Prostate gland (tissue), 2 donors: Measurements from ENCODE around the gene TFR2. TPM values are rescaled to one million over a fixed set of nuclear protein-coding genes. Genes with fewer than 3 reads are reported as not detected.

ENCODE experiments used
- DNase-seq: peaks from one replicate; pipeline ENCODE4 v3.0.0-alpha.2; 2019; ENCODE audit warnings: low spot score
- H3K27ac ChIP-seq, 2 donors: fragments of 200-600 bp; sonication (generic); 2 replicates each; pipeline ENCODE4 v1.5.1; 2017 to 2019
- H3K27me3 ChIP-seq: fragments of 200-600 bp; sonication (generic); replicated peaks from 2 replicates; pipeline ENCODE4 v1.5.1; 2019; ENCODE audit not compliant: insufficient read depth
- H3K36me3 ChIP-seq, 2 donors: fragments of 200-600 bp; sonication (generic); 1 replicate in 1 of 2; 2 replicates in 1 of 2; pipeline versions ENCODE4 v1.5.1 to v1.8.1; 2017 to 2019
- H3K4me1 ChIP-seq: fragments of 200-600 bp; sonication (generic); replicated peaks from 2 replicates; pipeline ENCODE4 v1.5.1; 2019
- H3K4me3 ChIP-seq, 2 donors: fragments of 200-600 bp; sonication (generic); 2 replicates each; pipeline ENCODE4 v1.5.1; 2017 to 2019
- H3K9me3 ChIP-seq: fragments of 200-600 bp; sonication (generic); 2 replicates; pipeline ENCODE4 v1.5.1; 2017
- POLR2A ChIP-seq: fragments of 450-650 bp; IDR thresholded peaks from one replicate; pipeline ENCODE4 v1.6.1; 2016; ENCODE audit warnings: antibody characterized with exemption, mild to moderate bottlenecking
- POLR2AphosphoS5 ChIP-seq: sonication (generic); formaldehyde crosslinking; IDR thresholded peaks from one replicate; pipeline ENCODE4 v1.6.1; 2017; ENCODE audit warnings: antibody characterized with exemption
- WGBS: methylation state at CpG from one replicate; pipeline ENCODE4 v1.1.5; 2018; 5-methylcytosine and 5-hydroxymethylcytosine counted together
- intact Hi-C: fragments of 100-400 bp; cut with DNase I; formaldehyde crosslinking; loops from one replicate; pipeline ENCODE4 v1.14.2; 2022
- total RNA-seq, 2 donors: library from RNA; depleted of rRNA; stranded (reverse); fragments of >200 nt; gene quantifications; one replicate each; pipeline ENCODE4 v1.1.0, GENCODE V29; 2016
- TF ChIP-seq, protein P1 (sequence below), 4 experiments: fragments of 200-600 bp in 2 of 4; fragments of 450-650 bp in 2 of 4; sonication (generic) in 2 of 4; IDR thresholded peaks; 1 replicate in 3 of 4; 2 replicates in 1 of 4; pipeline ENCODE4 v1.5.1; 2016 to 2019; ENCODE audit warnings: antibody characterized with exemption in 4 of 4, mild to moderate bottlenecking in 2 of 4, moderate library complexity in 2 of 4

Gene TFR2
- total RNA-seq, 2 donors from 2014 or later, result 0.59 to 2.3 TPM

DNA sequence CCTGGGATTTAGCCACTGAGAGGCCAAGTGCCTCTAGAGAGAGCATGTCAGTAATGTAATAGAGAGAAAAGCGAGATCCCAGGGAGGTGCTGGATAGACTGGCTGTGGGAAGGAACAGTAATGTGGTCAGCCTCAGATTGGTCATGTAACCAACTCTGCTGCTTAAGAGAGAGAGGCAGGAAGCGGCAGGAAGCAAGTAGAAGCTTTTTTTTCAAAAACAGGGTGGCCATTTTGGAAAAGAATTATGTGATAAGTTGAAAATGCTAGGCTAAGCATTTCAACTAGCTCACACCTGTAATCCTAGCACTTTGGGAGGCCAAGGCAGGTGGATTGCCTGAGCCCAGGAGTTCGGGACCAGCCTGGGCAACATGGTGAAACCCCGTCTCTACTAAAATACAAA, 42.9 kb downstream of the TFR2 start:
- Histone ChIP-seq H3K36me3 (no peaks in the 10 kb centered on the region), H3K4me3 (no peak overlapping the region), H3K9me3 (no peaks in the 10 kb centered on the region), H3K27me3 (no peaks in the 10 kb centered on the region), H3K4me1 (no peaks in the 10 kb centered on the region), H3K27ac (no peak overlapping the region)
- 91% methylated on average over 4 of the region's 4 CpGs for WGBS
- TF ChIP-seq, protein P1, sequence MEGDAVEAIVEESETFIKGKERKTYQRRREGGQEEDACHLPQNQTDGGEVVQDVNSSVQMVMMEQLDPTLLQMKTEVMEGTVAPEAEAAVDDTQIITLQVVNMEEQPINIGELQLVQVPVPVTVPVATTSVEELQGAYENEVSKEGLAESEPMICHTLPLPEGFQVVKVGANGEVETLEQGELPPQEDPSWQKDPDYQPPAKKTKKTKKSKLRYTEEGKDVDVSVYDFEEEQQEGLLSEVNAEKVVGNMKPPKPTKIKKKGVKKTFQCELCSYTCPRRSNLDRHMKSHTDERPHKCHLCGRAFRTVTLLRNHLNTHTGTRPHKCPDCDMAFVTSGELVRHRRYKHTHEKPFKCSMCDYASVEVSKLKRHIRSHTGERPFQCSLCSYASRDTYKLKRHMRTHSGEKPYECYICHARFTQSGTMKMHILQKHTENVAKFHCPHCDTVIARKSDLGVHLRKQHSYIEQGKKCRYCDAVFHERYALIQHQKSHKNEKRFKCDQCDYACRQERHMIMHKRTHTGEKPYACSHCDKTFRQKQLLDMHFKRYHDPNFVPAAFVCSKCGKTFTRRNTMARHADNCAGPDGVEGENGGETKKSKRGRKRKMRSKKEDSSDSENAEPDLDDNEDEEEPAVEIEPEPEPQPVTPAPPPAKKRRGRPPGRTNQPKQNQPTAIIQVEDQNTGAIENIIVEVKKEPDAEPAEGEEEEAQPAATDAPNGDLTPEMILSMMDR (IDR thresholded peaks at IDR 0.05), result no peak
- TF ChIP-seq POLR2A, result no peak
- TF ChIP-seq POLR2AphosphoS5, result no peak
- intact Hi-C loops, result no loop called here
- DNase-seq, result no peak

GRCh38 chr7:100595188-100595587, 46.2 kb downstream of the TFR2 start:
- no peak for TF ChIP-seq POLR2AphosphoS5
- TF ChIP-seq POLR2A, result no peak
- TF ChIP-seq, protein P1 (IDR thresholded peaks at IDR 0.05), result no peak
- no peaks in the 10 kb centered on the region for H3K9me3 ChIP-seq
- H3K4me3 ChIP-seq, result no peak overlapping the region
- H3K27me3 ChIP-seq, result no peaks in the 10 kb centered on the region
- WGBS, result 95% methylated on average over 7 of the region's 7 CpGs
- H3K27ac ChIP-seq, result no peak overlapping the region
- intact Hi-C loops, result no loop called here
- no peak for DNase-seq
- H3K36me3 ChIP-seq, result no peaks in the 10 kb centered on the region
- H3K4me1 ChIP-seq, result no peaks in the 10 kb centered on the region

DNA sequence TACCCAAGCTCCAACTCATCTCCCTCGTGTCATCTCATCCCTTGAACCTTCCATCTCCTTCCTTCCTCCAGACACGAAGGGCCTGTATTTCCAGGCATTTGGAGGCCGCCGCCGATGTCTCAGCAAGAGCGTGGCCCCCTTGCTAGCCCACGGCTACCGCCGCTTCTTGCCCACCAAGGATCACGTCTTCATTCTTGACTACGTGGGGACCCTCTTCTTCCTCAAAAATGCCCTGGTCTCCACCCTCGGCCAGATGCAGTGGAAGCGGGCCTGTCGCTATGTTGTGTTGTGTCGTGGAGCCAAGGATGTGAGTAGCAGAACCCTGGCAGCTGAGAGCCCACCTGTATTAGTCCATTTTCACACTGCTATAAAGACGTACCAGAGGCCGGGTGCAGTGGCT, 49.8 kb downstream of the TFR2 start:
- Histone ChIP-seq H3K4me3 (no peak overlapping the region), H3K9me3 (no peaks in the 10 kb centered on the region), H3K36me3 (no peaks in the 10 kb centered on the region), H3K27me3 (no peaks in the 10 kb centered on the region), H3K27ac (no peak overlapping the region), H3K4me1 (no peaks in the 10 kb centered on the region)
- intact Hi-C loops, result no loop called here
- no peak for TF ChIP-seq POLR2A
- TF ChIP-seq, protein P1 (IDR thresholded peaks at IDR 0.05), result no peak
- DNase-seq, result no peak
- WGBS, result 95% methylated on average over 17 of the region's 17 CpGs

- no peak overlapping the region for H3K4me3 ChIP-seq
Observed at GRCh38 chr7:100590077-100590737, 51.1 kb downstream of the TFR2 start.

More at GRCh38 chr7:100590077-100590737, 51.1 kb downstream of the TFR2 start:
- H3K9me3 ChIP-seq, result no peaks in the 10 kb centered on the region
- no peak for DNase-seq
- peak overlapping the region in 1 of 2 donors; percentile 3 for H3K27ac ChIP-seq
- intact Hi-C loops, result no loop called here
- no peaks in the 10 kb centered on the region for H3K36me3 ChIP-seq
- H3K4me1 ChIP-seq, result no peaks in the 10 kb centered on the region
- WGBS, result 17% methylated on average over 20 of the region's 20 CpGs
- H3K27me3 ChIP-seq, result no peaks in the 10 kb centered on the region
- TF ChIP-seq POLR2AphosphoS5 (no peak), POLR2A (no peak)
- TF ChIP-seq, protein P1 (IDR thresholded peaks at IDR 0.05), result no peak
